ENCODE results near the gene HPS1. TPM values are rescaled to one million over a fixed set of nuclear protein-coding genes. Genes with fewer than 3 reads are reported as not detected.
A peak's percentile ranks its signal among the peaks of the same experiment; 100 is the strongest.

Gene HPS1
- total RNA-seq, 2 experiments from 2014 or later: 72.0 to 99.5 TPM

DNA sequence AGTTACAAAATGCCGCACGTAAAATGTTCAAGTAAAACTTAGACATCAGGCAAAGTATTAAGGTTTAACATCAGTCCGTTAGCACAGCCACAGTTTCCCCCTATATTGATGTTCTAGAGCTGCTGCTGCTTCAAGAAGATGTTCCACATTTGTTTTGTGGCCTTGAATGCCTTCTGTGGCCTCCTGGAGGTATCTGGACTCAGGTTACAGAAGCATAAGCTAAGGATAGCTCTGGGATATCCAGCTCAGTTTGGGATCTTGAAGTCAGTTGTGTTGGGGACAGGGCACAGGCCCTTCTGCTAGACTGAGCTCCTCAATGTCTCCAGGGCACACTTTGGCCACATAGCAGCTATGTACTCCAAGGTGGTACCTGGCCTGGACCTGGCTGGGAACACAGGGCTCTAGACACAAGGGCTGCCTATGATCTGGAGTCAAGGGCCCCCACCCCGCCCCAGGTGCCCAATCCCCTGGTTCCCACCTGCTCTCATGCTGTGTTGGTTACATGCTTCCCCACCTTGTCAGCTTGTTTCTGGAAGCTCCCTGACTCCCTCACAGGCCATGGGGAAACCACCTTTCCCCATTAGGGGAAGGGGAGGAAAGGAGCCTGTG is 36.5 kb downstream of the HPS1 start:
- no peaks in the 10 kb centered on the region for H3K27me3 Mint-ChIP-seq
- no peak overlapping the region for H3K4me3 Mint-ChIP-seq
- CTCF ChIA-PET: interaction anchor here (1.2 kb wide), 1 partner anchor 15 kb away, joined by 4 read pairs; no protein-coding TSS in a partner anchor
- peaks cover 14% of the 10 kb centered on the region for H3K4me1 Mint-ChIP-seq
- no peak for DNase-seq
- no peaks in the 10 kb centered on the region for H3K36me3 Mint-ChIP-seq
- no peaks in the 10 kb centered on the region for H3K9me3 Mint-ChIP-seq (ENCODE audit: low read depth)
- H3K27ac Mint-ChIP-seq: no peak overlapping the region
- ATAC-seq: no peak

DNA sequence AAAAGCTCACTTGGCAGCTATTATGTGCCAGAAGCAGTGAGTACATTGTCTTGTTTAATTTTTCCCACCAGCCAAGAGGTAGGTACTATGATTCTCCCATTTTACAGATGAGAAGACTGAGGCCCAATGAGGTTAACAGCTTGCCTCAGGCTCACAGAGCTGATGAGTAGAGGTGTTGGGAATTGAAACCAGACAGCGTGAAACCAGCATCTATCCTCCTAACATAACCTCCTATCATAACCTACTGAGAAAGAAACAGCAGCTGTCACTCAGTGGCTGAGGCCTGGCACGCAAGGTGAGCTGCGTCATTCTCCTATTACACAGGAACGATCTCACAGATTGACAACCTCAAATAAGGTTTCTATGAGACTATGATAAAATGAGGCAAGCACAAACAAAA is 37.9 kb downstream of the HPS1 start:
- no peak overlapping the region for H3K4me3 Mint-ChIP-seq
- H3K4me1 Mint-ChIP-seq: peaks cover 10% of the 10 kb centered on the region
- H3K36me3 Mint-ChIP-seq: no peaks in the 10 kb centered on the region
- DNase-seq (no peak), ATAC-seq (no peak)
- CTCF ChIA-PET: no interaction called here
- H3K27me3 Mint-ChIP-seq: no peaks in the 10 kb centered on the region
- no peaks in the 10 kb centered on the region for H3K9me3 Mint-ChIP-seq (ENCODE audit: low read depth)
- H3K27ac Mint-ChIP-seq: no peak overlapping the region

DNA sequence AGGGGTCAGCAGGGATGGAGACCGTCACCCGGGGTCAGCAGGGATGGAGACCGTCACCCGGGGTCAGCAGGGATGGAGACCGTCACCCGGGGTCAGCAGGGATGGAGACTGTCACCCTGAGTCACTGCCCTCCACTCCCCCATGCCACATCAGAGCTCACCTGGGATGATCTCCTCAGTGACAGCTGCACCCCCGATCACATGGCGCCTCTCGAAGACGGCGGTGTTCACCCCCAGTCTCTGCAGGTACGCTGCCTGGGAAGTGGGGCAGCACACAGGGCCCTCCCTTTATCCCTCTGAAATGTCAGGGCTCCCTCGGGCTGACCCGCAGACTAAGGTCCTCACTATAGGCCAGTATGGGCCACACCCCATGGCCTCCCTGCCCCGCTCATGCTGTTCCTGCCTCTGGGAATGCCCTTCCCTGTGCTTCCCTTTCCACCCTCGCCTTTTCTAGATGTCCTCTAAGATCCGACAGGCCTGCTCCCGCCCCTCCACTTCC is 38.9 kb downstream of the HPS1 start:
- ATAC-seq: no peak
- CTCF ChIA-PET: no interaction called here
- H3K27me3 Mint-ChIP-seq: no peaks in the 10 kb centered on the region
- H3K9me3 Mint-ChIP-seq (ENCODE audit: low read depth): no peaks in the 10 kb centered on the region
- H3K4me3 Mint-ChIP-seq: no peak overlapping the region
- no peak overlapping the region for H3K27ac Mint-ChIP-seq
- DNase-seq: no peak
- H3K36me3 Mint-ChIP-seq: no peaks in the 10 kb centered on the region
- peaks cover 16% of the 10 kb centered on the region for H3K4me1 Mint-ChIP-seq

DNA sequence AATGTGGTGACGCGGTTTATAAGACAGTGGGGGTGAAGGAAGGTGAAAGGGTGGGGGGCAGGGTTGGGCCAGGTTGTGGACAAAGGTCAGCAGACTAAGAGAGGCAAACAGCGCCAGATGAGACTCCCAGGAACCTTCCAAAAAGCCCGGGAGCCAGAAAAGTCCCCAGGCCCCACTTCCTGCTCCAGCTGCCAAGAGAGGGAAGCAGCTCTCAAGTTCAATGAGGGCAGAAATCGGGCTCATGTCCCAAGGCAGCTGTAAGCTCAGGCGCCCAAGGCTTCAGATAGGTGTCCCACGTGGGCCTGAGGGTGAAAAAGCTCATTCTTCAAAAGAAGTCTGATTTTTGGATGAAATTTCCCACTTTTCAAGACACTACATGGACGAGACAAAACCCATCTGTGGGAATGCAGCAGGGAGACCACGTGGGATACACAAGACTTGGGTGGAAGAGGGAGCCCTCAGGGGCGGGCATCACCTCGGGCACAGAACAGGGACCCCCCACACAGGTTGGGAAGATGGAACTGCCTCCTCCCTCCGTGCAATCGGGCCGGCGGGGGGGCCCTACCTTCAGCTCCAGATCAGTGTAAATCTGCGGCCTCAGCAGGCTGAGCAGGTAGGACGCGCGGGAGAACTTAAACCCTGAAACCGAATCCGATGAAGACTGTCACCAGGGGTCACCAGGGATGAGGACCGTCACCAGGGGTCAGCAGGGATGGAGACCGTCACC is 39.6 kb downstream of the HPS1 start:
- no peak overlapping the region for H3K27ac Mint-ChIP-seq
- CTCF ChIA-PET: no interaction called here
- H3K4me3 Mint-ChIP-seq: no peak overlapping the region
- ATAC-seq: no peak
- peaks cover 16% of the 10 kb centered on the region for H3K4me1 Mint-ChIP-seq
- H3K36me3 Mint-ChIP-seq: no peaks in the 10 kb centered on the region
- H3K27me3 Mint-ChIP-seq: no peaks in the 10 kb centered on the region
- no peak for DNase-seq
- no peaks in the 10 kb centered on the region for H3K9me3 Mint-ChIP-seq (ENCODE audit: low read depth)

DNA sequence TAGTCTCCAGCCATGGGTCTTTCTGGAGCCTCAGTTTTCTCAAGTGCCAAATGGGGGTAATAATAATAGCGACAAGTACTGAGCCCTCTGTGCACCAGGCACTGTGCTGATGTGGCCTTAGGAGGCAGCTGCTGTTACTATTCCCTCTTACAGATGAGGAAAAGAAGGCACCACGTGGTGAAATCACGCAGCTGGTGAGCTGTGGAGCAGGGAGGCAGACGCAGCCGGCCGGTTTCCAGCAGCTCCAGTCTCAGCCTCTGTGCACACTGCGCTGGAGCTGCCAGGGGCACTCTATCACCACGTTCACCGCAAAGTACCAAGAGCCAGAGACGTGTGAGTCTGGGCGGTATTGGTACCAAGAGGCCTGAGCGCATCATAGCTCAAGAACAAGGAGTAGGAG is 41.3 kb downstream of the HPS1 start:
- Mint-ChIP-seq H3K27me3 (no peaks in the 10 kb centered on the region), H3K36me3 (no peaks in the 10 kb centered on the region), H3K27ac (no peak overlapping the region), H3K4me1 (peaks cover 16% of the 10 kb centered on the region), H3K4me3 (no peak overlapping the region), H3K9me3 (ENCODE audit: low read depth) (no peaks in the 10 kb centered on the region)
- ATAC-seq (no peak), DNase-seq (no peak)
- CTCF ChIA-PET: no interaction called here

DNA sequence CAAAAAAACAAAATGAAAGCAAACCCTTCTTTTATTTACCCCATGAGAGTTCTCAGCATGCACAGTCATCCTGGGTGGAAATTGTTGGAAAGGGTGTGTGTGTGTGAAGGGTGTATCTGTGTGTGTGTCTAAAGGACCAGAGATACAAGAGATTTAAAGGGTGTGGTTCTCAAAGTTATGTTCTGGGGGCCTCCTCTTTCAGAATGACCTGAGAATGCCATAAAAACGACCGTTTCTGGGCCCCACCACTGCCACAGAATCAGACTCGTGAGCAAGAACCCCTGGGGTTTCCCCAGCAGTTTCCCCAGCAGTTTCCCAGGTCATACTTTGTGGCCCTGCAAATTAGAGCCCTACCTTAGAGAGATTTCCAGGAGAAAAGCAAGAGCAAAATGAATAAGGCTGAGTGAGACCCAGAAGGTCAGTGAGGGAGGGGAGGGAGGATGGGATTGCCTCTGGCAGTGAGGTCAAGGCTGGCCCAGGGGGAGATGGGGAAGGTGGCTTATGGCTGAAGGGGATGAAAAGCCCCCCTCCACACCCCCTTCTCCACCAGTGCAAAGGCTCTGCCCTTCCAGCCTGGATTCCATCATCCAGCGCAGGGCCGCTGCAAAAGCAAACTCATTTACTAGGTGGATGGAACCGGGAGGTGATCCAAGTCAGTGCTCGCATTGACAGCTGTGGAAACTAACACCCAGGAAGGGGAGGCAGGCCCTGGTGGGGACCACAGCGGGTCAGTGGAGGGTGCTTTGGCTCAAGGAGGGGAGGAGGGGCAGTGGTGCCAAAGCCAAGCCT is 42.0 kb downstream of the HPS1 start:
- ATAC-seq: peak; percentile 61
- CTCF ChIA-PET: interaction anchor here (1.2 kb wide), 1 partner anchor 21 kb away, joined by 3 read pairs; no protein-coding TSS in a partner anchor
- DNase-seq: peak; percentile 67
- no peaks in the 10 kb centered on the region for H3K36me3 Mint-ChIP-seq
- peaks cover 16% of the 10 kb centered on the region for H3K4me1 Mint-ChIP-seq
- H3K4me3 Mint-ChIP-seq: peak overlapping the region; percentile 6
- H3K9me3 Mint-ChIP-seq (ENCODE audit: low read depth): no peaks in the 10 kb centered on the region
- no peaks in the 10 kb centered on the region for H3K27me3 Mint-ChIP-seq
- peak overlapping the region; percentile 43 for H3K27ac Mint-ChIP-seq

DNA sequence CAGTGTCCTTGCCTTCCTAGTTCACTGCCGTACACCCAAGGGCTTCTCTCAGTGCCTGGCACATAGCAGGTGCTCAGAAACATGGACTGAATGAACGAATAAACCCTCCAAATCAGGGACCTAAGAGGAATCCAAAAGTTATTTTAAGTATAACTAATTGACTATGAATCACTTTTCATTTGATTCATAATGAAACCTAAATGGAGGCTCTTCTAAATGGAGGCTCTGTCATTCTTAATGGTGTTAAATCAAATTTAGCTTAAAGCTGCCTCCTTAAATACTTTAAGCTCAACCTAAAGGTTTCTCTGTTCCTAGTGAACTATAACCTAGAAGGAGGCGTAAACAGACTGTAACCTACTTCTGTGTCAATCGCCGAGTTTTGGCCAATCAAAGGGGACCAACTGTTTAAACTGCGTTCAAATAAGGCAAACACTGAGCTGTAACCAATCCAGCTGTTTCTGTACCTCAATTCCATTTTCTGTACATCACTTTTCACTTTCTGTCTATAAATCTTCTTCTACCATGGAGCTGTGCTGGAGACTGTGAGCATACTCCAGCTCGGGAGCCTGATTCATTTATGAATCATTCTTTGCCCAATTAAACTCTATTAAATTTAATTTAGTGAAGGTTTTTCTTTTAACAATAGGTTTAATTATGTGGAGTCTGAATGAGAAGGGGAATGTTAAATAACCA is 42.8 kb downstream of the HPS1 start:
- no peaks in the 10 kb centered on the region for H3K27me3 Mint-ChIP-seq
- no peaks in the 10 kb centered on the region for H3K36me3 Mint-ChIP-seq
- no peak overlapping the region for H3K4me3 Mint-ChIP-seq
- no peaks in the 10 kb centered on the region for H3K9me3 Mint-ChIP-seq (ENCODE audit: low read depth)
- peaks cover 14% of the 10 kb centered on the region for H3K4me1 Mint-ChIP-seq
- CTCF ChIA-PET: interaction anchor here (1.2 kb wide), 1 partner anchor 22 kb away, joined by 3 read pairs; no protein-coding TSS in a partner anchor
- ATAC-seq (peak; percentile 54), DNase-seq (no peak)
- peak overlapping the region; percentile 62 for H3K27ac Mint-ChIP-seq

DNA sequence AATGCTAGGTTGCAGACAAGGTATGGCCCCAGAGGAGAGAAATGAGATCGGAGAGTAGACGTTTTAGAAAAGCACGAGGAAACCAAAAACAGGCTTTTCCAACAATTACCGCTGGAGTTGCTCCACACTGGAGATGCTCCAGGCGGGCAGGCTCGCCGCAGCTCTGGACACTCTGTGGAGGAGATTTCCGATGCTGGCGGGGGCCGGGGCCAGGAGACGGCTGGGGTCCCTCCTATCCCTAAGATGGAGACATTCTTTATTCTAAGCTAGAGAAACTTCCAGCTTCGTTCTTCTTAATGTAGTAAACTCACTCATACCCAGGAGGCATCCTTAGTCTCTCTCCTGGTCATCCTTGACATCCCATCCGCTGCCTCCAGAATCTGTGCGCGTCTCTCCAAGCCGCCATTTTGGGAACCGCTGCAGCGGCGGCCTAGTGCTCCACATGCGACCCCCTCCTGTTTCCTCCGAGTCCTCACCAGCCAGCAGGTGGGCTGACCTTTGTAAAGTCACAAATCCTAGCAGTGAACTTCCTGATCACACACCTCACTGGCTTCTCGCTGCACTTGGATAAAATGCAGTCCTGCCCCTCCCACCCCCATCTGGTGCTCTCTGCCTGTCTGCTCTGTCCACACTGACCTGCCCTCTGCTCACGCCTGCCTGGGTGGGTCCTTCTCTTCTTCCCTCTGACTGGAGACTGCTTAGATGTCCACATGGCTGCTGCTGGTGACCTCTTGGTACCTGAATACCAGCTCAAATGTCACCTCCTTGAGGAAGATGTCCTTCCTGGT is 43.6 kb downstream of the HPS1 start:
- Mint-ChIP-seq H3K27me3 (no peaks in the 10 kb centered on the region), H3K27ac (peak overlapping the region; percentile 2), H3K9me3 (ENCODE audit: low read depth) (no peaks in the 10 kb centered on the region), H3K4me3 (no peak overlapping the region), H3K4me1 (peaks cover 14% of the 10 kb centered on the region), H3K36me3 (no peaks in the 10 kb centered on the region)
- CTCF ChIA-PET: interaction anchor here (1.2 kb wide), 1 partner anchor 23 kb away, joined by 3 read pairs; no protein-coding TSS in a partner anchor
- DNase-seq (no peak), ATAC-seq (no peak)

DNA sequence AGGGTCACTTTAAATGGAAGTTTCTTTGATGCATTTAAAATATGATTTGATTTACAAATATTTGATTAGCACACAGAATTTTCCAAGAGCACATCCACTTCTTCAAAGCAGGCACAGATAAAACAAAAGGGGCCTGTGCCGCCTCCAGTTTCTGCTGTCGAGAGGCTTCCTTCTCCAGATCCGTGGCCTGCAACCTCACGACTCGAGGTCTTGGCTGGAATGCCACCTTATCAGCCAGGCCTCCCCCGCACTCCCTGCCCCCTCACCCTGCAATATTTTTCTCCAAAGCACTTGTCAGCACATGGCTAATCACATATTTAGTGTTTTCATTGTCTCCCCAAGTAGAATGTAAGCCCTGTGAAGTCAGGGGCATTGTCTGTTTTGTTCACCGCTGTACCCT is 44.3 kb downstream of the HPS1 start:
- DNase-seq: no peak
- CTCF ChIA-PET: no interaction called here
- no peak overlapping the region for H3K27ac Mint-ChIP-seq
- H3K36me3 Mint-ChIP-seq: no peaks in the 10 kb centered on the region
- H3K27me3 Mint-ChIP-seq: no peaks in the 10 kb centered on the region
- no peak for ATAC-seq
- H3K4me3 Mint-ChIP-seq: no peak overlapping the region
- H3K4me1 Mint-ChIP-seq: peaks cover 14% of the 10 kb centered on the region
- H3K9me3 Mint-ChIP-seq (ENCODE audit: low read depth): no peaks in the 10 kb centered on the region

DNA sequence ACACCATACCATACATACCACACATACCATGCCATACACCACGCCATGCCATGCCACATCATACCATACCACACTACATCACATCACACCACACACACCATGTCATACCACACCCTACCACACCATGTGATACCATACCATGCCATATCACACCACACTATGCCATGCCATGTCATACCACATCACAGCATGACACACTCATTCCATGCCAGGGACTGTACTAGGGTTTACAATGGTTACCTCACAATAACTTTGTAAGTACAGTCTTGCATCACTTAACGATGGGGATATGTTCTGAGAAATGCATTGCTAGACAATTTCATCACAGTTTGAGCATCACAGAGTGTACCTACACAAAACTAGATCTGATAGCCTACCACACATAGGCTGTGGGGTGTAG is 46.3 kb downstream of the HPS1 start:
- Mint-ChIP-seq H3K4me3 (no peak overlapping the region), H3K27ac (no peak overlapping the region), H3K27me3 (no peaks in the 10 kb centered on the region), H3K4me1 (peaks cover 14% of the 10 kb centered on the region), H3K36me3 (peaks cover 2% of the 10 kb centered on the region), H3K9me3 (ENCODE audit: low read depth) (no peaks in the 10 kb centered on the region)
- ATAC-seq (no peak), DNase-seq (no peak)
- CTCF ChIA-PET: no interaction called here

DNA sequence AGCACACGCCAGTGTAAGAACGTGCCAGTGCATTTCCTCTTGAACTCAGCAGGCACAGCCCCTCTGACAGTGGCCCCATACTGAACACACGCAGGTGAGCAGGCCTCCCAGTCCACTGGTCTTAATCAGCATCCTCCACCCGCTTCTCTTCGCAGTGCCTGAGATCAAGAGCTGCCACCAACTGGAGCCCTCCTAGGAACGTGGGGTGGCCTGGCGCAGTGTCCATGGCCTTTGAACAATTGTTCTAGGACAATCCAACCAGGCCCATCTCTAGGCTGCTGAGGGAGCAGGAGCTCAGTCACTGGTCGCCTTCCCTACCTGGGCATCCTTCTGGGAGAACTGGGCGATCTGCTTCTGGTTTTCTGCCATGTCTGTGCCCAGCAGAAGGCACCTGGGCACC is 47.0 kb downstream of the HPS1 start:
- ATAC-seq: no peak
- Mint-ChIP-seq H3K27ac (no peak overlapping the region), H3K27me3 (no peaks in the 10 kb centered on the region), H3K9me3 (ENCODE audit: low read depth) (no peaks in the 10 kb centered on the region), H3K4me1 (peaks cover 14% of the 10 kb centered on the region), H3K36me3 (peaks cover 2% of the 10 kb centered on the region), H3K4me3 (no peak overlapping the region)
- CTCF ChIA-PET: no interaction called here
- DNase-seq: no peak

DNA sequence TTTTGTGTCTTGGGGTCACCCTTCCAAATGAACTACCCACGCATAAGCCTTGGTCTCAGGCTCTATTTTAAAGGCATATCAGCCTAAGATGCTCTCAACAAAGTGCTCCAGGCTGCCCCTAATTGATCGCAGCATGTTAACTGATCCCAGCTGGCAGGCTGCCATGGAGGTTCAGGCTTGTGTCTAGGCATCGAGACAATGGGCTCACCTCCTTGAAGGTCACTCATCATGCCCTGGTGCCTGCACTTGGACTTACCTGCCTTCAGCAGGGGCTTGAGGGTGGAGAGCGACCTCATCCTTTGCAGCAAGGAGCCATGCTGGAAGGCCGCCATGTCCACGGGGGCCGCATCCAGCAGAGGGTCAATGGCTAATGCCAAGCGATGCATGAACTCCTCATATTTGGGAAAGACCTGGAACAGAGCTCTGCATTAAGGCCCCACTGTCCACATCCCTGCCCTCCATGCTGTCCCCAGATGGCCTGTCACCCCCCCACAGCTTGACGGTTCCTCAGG is 49.6 kb downstream of the HPS1 start:
- no peak overlapping the region for H3K4me3 Mint-ChIP-seq
- H3K27ac Mint-ChIP-seq: no peak overlapping the region
- ATAC-seq: no peak
- peaks cover 2% of the 10 kb centered on the region for H3K36me3 Mint-ChIP-seq
- H3K9me3 Mint-ChIP-seq (ENCODE audit: low read depth): no peaks in the 10 kb centered on the region
- CTCF ChIA-PET: no interaction called here
- no peaks in the 10 kb centered on the region for H3K27me3 Mint-ChIP-seq
- H3K4me1 Mint-ChIP-seq: peaks cover 10% of the 10 kb centered on the region
- DNase-seq: no peak
